CD1c-positive myeloid dendritic cell (primary cell): ENCODE results near the gene SUSD2.

Experiments
- DNase-seq: peaks from one replicate; pipeline ENCODE4 v3.0.0-alpha.2; 2016; ENCODE audit errors: extremely low spot score

SUSD2 gene

GRCh38 chr22:24149198-24149590 lies 32.1 kb upstream of the SUSD2 start:
- DNase-seq: no peak

- DNase-seq: peak; percentile 20
These were observed 27.9 kb upstream of the SUSD2 start for GRCh38 chr22:24153353-24153752.

GRCh38 chr22:24153959-24154358 lies 27.3 kb upstream of the SUSD2 start:
- DNase-seq: no peak

- DNase-seq: no peak
These were observed 26.5 kb upstream of the SUSD2 start for GRCh38 chr22:24154826-24155225.

- DNase-seq: peak; percentile 77
These were observed 25.6 kb upstream of the SUSD2 start for GRCh38 chr22:24155627-24156140.

GRCh38 chr22:24156141-24156912 lies 25.0 kb upstream of the SUSD2 start:
- DNase-seq: peak; percentile 80

GRCh38 chr22:24156913-24157821 lies 24.1 kb upstream of the SUSD2 start:
- peak; percentile 87 for DNase-seq

GRCh38 chr22:24157822-24158135 lies 23.5 kb upstream of the SUSD2 start:
- DNase-seq: peak; percentile 42

- no peak for DNase-seq
These were observed 21.6 kb upstream of the SUSD2 start for GRCh38 chr22:24159650-24160049.

- DNase-seq: no peak
These were observed 20.7 kb upstream of the SUSD2 start for GRCh38 chr22:24160546-24160945.

GRCh38 chr22:24161485-24161884 lies 19.8 kb upstream of the SUSD2 start:
- DNase-seq: no peak

- DNase-seq: no peak
These were observed 19.4 kb upstream of the SUSD2 start for GRCh38 chr22:24161909-24162308.

GRCh38 chr22:24162436-24162835 lies 18.9 kb upstream of the SUSD2 start:
- no peak for DNase-seq

GRCh38 chr22:24164243-24164642 lies 17.0 kb upstream of the SUSD2 start:
- DNase-seq: no peak

- no peak for DNase-seq
These were observed 16.3 kb upstream of the SUSD2 start for GRCh38 chr22:24164940-24165339.

- no peak for DNase-seq
These were observed 15.6 kb upstream of the SUSD2 start for GRCh38 chr22:24165673-24166072.

GRCh38 chr22:24166811-24167210 lies 14.5 kb upstream of the SUSD2 start:
- no peak for DNase-seq

GRCh38 chr22:24169439-24170058 lies 11.7 kb upstream of the SUSD2 start:
- DNase-seq: no peak

GRCh38 chr22:24170188-24170587 lies 11.1 kb upstream of the SUSD2 start:
- DNase-seq: no peak

GRCh38 chr22:24170632-24171031 lies 10.7 kb upstream of the SUSD2 start:
- DNase-seq: no peak

- no peak for DNase-seq
These were observed 9.5 kb upstream of the SUSD2 start for GRCh38 chr22:24171822-24172221.

GRCh38 chr22:24175160-24175808 lies 6.0 kb upstream of the SUSD2 start:
- DNase-seq: peak; percentile 72
